ENCODE results near the gene CRAMP1.

The CRAMP1 gene, protein sequence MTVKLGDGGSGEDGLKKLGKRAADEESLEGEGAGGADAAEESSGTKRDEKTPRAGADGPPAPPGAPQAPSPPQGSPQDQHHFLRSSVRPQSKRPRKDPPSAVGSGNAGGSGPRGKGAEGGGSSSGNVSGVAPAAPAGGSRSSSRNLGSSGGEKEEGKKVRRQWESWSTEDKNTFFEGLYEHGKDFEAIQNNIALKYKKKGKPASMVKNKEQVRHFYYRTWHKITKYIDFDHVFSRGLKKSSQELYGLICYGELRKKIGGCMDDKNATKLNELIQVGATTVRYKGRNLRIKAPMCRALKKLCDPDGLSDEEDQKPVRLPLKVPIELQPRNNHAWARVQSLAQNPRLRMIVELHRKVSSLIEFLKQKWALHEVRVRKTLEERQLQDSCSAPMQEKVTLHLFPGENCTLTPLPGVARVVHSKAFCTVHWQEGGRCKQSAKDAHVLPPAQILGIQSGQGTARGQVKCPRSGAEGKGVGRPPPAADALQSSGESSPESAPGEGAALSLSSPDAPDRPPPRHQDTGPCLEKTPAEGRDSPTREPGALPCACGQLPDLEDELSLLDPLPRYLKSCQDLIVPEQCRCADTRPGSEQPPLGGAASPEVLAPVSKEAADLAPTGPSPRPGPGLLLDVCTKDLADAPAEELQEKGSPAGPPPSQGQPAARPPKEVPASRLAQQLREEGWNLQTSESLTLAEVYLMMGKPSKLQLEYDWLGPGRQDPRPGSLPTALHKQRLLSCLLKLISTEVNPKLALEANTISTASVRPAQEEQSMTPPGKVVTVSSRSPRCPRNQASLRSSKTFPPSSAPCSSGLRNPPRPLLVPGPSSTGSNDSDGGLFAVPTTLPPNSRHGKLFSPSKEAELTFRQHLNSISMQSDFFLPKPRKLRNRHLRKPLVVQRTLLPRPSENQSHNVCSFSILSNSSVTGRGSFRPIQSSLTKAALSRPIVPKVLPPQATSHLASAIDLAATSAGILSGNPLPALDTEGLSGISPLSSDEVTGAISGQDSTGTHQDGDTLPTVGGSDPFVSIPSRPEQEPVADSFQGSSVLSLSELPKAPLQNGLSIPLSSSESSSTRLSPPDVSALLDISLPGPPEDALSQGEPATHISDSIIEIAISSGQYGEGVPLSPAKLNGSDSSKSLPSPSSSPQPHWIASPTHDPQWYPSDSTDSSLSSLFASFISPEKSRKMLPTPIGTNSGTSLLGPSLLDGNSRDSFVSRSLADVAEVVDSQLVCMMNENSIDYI (N-terminal part only)

DNA sequence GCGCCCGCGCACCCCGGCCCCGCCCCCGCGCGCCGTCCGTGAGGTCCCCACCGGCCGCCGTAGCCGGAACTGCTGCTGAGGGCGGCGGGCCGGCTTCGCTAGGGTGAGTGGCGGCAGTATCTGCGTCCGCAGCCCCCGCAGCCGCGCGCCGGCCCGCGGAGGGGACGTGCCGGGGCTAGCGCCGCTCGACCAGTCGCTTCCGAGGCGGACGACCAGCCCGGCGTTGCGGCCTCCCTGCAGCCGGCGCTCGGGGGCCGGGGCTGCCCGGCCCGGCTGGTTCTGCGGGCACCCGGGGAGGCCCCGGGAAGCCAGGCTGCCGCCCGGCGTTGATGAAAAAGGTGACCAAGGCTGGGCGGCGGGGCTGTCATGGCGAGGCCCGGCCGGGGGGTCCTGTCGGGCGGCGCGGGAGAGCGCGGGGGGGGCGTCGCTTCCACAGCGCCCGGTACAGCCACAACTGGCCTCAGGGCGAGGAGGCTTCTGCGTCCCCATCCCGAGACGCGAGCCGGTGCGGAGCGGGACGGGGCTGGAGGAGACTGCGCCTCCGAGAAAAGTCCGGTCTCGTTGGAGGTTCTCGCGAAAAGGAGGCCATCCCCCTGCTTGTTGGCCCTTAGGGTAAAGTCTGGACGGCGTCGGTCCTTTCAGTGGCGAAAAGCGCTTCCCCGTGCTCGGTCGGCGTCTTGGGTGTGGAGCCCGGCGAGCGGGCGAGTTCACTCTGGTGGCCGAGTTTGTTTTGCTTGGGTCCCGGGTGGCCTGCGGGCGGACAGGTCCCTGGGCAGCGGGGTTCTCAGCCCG lies at the start of gene CRAMP1:
Gene CRAMP1, plus strand, starts transcription at position 41 of the 792 bp plus-strand sequence. CDS start 2,280 bp downstream, outside the sequence.
- DNase-seq (ENCODE audit: low read depth in 4 of 4, low spot score in 1 of 4): no peak

GRCh38 chr16:1563786-1564185 lies 48.4 kb upstream of the CRAMP1 start:
- DNase-seq (ENCODE audit: low read depth in 4 of 4, low spot score in 1 of 4): no peak

GRCh38 chr16:1564325-1564724 lies 47.8 kb upstream of the CRAMP1 start:
- DNase-seq (ENCODE audit: low read depth in 4 of 4, low spot score in 1 of 4): no peak

- DNase-seq (ENCODE audit: low read depth in 4 of 4, low spot score in 1 of 4): no peak
These were observed 46.9 kb upstream of the CRAMP1 start for GRCh38 chr16:1565083-1565805.

- no peak for DNase-seq (ENCODE audit: low read depth in 4 of 4, low spot score in 1 of 4)
These were observed 44.2 kb upstream of the CRAMP1 start for GRCh38 chr16:1567988-1568387.

DNA sequence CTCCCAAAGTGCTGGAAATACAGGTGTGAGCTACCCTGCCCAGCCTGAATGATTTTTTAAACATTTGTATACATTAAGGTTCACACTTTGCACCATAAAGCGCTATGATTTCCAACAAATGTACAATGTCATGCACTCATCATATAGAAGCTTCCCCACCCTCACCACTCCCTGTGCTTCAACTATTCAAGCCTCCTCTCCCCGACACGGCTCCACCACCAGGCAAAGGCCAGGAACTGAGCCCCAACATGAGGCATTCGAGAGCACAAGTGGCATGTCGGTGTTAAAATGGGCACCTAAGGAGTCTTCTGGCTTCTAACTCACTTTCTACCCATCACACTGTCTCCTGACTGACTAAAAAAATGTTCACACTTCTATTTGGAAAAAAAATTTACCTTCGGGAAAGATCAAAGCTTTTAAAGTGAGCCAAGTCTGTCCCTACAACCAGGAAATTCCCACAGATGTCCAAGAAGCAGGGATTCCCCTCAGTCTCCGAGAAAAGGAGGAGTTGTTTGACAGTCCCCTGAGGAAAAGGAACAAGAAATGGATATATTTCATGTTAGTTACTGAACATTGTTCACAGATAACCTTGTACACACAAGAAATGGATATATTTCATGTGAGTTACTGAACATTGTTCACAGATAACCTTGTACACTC lies 41.0 kb upstream of the CRAMP1 start:
- DNase-seq (ENCODE audit: low read depth in 4 of 4, low spot score in 1 of 4): no peak

GRCh38 chr16:1572673-1573072 lies 39.5 kb upstream of the CRAMP1 start:
- no peak for DNase-seq (ENCODE audit: low read depth in 4 of 4, low spot score in 1 of 4)

GRCh38 chr16:1573301-1573700 lies 38.9 kb upstream of the CRAMP1 start:
- DNase-seq (ENCODE audit: low read depth in 4 of 4, low spot score in 1 of 4): no peak

DNA sequence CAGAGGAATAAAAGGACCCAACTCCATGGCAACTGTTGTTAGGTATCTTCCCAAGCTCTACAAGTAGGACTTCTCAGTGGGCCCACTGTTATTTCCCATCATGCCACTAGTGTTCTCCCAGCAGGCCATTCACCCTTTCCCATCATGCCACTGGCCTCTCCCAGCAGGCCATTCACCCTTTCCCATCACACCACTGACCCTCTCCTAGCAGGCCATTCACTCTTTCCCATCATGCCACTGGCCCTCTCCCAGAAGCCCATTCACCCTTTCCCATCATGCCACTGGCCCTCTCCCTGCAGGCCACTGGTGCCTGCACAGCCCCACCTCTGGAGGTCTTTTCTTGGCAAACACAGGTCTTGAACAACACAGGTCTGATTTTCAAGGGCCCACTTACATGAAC lies 36.6 kb upstream of the CRAMP1 start:
- DNase-seq (ENCODE audit: low read depth in 4 of 4, low spot score in 1 of 4): no peak

DNA sequence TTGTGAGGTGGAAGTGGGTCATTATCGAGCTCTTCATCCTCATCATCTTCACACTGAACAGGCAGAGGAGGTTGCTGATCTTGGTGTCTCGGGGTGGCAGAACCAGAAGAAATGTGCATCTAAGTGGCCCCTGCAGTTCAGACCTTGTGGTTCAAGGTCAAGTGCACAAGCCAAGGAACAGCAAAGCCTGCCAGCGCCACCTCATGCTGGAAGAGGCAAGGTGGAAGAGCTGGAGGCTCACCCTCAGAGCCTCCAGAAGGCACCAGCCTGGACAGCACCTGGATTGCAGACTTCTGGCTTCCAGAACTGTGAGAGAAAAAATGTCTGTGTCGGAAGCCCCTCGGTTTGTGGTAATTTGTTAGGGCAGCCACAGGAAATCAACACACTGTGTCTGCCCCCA lies 32.9 kb upstream of the CRAMP1 start:
- no peak for DNase-seq (ENCODE audit: low read depth in 4 of 4, low spot score in 1 of 4)

GRCh38 chr16:1580256-1580655 lies 31.9 kb upstream of the CRAMP1 start:
- DNase-seq (ENCODE audit: low read depth in 4 of 4, low spot score in 1 of 4): no peak

DNA sequence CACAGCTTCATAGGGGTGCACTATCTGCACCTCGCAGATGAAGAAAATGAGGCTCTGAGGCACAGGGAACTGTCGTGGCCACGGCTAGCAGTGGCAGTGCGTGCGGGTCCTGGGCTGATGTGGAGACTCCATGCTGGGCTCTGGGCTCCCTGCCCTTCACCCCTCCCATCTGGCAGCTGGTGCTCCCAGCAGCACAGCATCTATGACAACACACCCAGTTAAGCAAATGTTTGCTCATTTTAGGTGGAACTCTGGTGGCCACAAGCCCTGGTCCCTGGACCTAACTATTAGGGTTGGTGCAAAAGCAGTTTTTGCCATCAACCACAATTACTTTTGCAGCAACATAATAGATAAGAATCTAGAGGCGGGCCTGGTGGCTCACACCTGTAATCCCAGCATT lies 31.2 kb upstream of the CRAMP1 start:
- DNase-seq (ENCODE audit: low read depth in 4 of 4, low spot score in 1 of 4): no peak

DNA sequence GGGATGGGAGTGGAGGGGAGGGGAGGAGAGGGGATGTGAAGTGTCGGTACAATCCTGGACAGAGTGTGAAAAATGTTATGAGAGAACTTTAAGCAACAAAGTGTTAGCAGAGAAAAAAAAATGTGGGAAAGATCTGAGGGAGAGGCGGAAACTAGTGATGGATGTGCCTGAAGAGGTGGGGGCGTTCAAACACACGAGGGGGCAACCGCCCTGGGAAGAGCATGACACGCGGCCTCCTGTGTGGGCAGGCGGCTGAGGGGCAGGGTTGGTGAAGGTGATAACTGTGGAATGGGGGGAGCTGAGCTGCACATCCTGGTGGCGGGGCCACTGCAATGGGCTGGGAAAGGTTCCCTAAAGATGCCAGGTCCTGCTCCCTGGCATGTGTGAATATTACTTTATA lies 30.4 kb upstream of the CRAMP1 start:
- DNase-seq (ENCODE audit: low read depth in 4 of 4, low spot score in 1 of 4): no peak

GRCh38 chr16:1583180-1583579 lies 29.0 kb upstream of the CRAMP1 start:
- DNase-seq (ENCODE audit: low read depth in 4 of 4, low spot score in 1 of 4): no peak

- DNase-seq (ENCODE audit: low read depth in 4 of 4, low spot score in 1 of 4): no peak
These were observed 27.2 kb upstream of the CRAMP1 start for GRCh38 chr16:1584926-1585484.

DNA sequence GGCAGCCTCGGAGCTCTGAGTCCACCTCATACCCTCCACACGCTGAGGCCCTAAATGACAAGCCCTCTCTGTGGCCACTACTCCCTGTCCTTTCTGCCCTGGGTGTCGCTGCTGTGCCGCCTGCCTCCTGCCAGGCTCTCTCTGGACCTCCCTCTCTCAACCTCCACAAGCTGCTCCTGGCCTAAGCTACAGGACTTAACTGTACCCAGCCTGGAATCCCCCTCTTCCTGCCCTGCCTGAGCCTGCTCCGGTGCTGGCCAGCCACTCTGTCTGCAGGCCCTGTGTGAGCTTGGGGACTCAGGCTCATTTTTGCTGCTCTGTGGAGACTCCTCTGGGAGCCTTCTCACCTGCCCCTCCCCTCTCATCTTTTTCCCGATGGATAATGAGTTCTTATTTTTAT lies 21.8 kb upstream of the CRAMP1 start:
- DNase-seq (ENCODE audit: low read depth in 4 of 4, low spot score in 1 of 4): no peak

GRCh38 chr16:1590930-1591705 lies 21.0 kb upstream of the CRAMP1 start:
- no peak for DNase-seq (ENCODE audit: low read depth in 4 of 4, low spot score in 1 of 4)

DNA sequence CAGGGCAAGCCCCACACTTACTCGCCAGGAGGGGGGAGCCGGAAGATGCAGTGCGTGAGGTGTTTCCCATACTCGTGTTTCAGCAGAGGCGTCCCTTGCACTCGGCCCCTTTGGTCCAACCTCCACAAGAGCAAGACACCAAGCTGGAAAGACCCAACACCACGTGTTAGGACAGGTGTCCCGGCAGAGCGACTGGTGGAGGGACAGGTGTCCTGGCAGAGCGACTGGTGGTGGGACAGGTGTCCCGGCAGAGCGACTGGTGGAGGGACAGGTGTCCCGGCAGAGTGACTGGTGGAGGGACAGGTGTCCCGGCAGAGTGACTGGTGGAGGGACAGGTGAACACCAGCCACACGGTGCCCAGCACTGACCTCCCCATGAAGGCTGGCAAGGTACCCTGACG lies 19.7 kb upstream of the CRAMP1 start:
- DNase-seq (ENCODE audit: low read depth in 4 of 4, low spot score in 1 of 4): no peak

Measured in stimulated activated CD4-positive, alpha-beta T cell treated with anti-CD3 and anti-CD28 coated beads, Interleukin-1b, Interleukin-23, amount 100 ng/mL, for 24 hours (primary cell).